ENCODE measurements around the gene FGFRL1.
A peak's percentile ranks its signal among the peaks of the same experiment; 100 is the strongest.

The FGFRL1 gene

GRCh38 chr4:967113-968104 lies 44.0 kb upstream of the FGFRL1 start:
- DNase-seq (ENCODE audit: insufficient read length, low spot score) (no peak), FAIRE-seq (no peak)
- no peak for TF ChIP-seq PAX5 (IDR thresholded peaks at IDR 0.05; ENCODE audit: insufficient read depth, low read length, severe bottlenecking)
- TF ChIP-seq POLR2AphosphoS5 (IDR thresholded peaks at IDR 0.05; ENCODE audit: low read depth, low read length) = no peak
- no peak for TF ChIP-seq POLR2A (IDR thresholded peaks at IDR 0.05; ENCODE audit: low read depth, low read length)
- no peak for TF ChIP-seq SPI1 (IDR thresholded peaks at IDR 0.05; ENCODE audit: low read depth, low read length)
- no peak for TF ChIP-seq POU2F2 (IDR thresholded peaks at IDR 0.05; ENCODE audit: low read depth, low read length)
- no peak for TF ChIP-seq TAF1 (IDR thresholded peaks at IDR 0.05; ENCODE audit: low read depth, low read length)

GRCh38 chr4:968221-968620 lies 43.2 kb upstream of the FGFRL1 start:
- TF ChIP-seq POLR2AphosphoS5 (IDR thresholded peaks at IDR 0.05; ENCODE audit: low read depth, low read length) = no peak
- no peak for TF ChIP-seq PAX5 (IDR thresholded peaks at IDR 0.05; ENCODE audit: insufficient read depth, low read length, severe bottlenecking)
- TF ChIP-seq POLR2A (IDR thresholded peaks at IDR 0.05; ENCODE audit: low read depth, low read length) = no peak
- no peak for TF ChIP-seq TAF1 (IDR thresholded peaks at IDR 0.05; ENCODE audit: low read depth, low read length)
- TF ChIP-seq SPI1 (IDR thresholded peaks at IDR 0.05; ENCODE audit: low read depth, low read length) = no peak
- no peak for TF ChIP-seq POU2F2 (IDR thresholded peaks at IDR 0.05; ENCODE audit: low read depth, low read length)
- FAIRE-seq = no peak
- no peak for DNase-seq (ENCODE audit: insufficient read length, low spot score)

GRCh38 chr4:968621-969394 lies 42.6 kb upstream of the FGFRL1 start:
- TF ChIP-seq SPI1 (IDR thresholded peaks at IDR 0.05; ENCODE audit: low read depth, low read length) (no peak), POLR2A (IDR thresholded peaks at IDR 0.05; ENCODE audit: low read depth, low read length) (no peak), POU2F2 (IDR thresholded peaks at IDR 0.05; ENCODE audit: low read depth, low read length) (no peak), TAF1 (IDR thresholded peaks at IDR 0.05; ENCODE audit: low read depth, low read length) (no peak), POLR2AphosphoS5 (IDR thresholded peaks at IDR 0.05; ENCODE audit: low read depth, low read length) (no peak), PAX5 (IDR thresholded peaks at IDR 0.05; ENCODE audit: insufficient read depth, low read length, severe bottlenecking) (no peak)
- DNase-seq (ENCODE audit: insufficient read length, low spot score) (no peak), FAIRE-seq (no peak)

DNA sequence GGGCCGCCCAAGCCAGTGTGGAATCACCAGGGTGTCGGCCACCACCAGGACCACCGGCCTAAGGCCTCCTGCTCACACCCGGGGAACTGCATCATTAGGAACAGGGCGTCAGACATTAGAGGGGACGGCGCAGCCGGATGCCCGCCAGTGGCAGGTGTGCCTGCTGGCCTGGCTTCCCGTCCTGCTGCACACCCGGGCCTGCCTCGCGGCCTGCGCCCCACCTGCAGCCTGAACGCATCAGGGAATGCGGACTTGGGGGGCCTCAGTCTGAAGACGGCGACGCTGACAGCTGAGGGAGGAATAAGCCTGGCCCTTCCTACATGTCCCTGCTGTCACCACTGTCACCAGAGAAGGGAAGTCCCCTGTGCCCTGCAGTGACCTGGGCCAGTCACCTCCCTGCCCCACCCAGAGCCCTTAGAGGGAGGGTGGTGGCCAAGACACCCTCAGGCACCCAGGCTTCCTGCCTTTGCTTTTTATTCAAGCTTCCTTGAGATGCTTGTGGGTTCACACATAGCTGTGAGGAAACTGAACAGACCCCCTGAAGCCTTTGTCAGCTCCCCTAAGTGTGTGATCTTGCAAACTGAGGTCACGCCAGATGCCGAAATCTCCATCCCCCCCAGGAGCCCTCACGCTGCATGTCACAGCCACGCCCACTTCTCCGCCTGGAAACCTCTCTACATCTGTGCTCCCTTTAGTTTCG lies 41.2 kb upstream of the FGFRL1 start:
- FAIRE-seq (no peak), DNase-seq (ENCODE audit: insufficient read length, low spot score) (no peak)
- no peak for TF ChIP-seq POLR2AphosphoS5 (IDR thresholded peaks at IDR 0.05; ENCODE audit: low read depth, low read length)
- TF ChIP-seq PAX5 (IDR thresholded peaks at IDR 0.05; ENCODE audit: insufficient read depth, low read length, severe bottlenecking) = no peak
- TF ChIP-seq POLR2A (IDR thresholded peaks at IDR 0.05; ENCODE audit: low read depth, low read length) = no peak
- no peak for TF ChIP-seq TAF1 (IDR thresholded peaks at IDR 0.05; ENCODE audit: low read depth, low read length)
- TF ChIP-seq POU2F2 (IDR thresholded peaks at IDR 0.05; ENCODE audit: low read depth, low read length) = no peak
- TF ChIP-seq SPI1 (IDR thresholded peaks at IDR 0.05; ENCODE audit: low read depth, low read length) = no peak

DNA sequence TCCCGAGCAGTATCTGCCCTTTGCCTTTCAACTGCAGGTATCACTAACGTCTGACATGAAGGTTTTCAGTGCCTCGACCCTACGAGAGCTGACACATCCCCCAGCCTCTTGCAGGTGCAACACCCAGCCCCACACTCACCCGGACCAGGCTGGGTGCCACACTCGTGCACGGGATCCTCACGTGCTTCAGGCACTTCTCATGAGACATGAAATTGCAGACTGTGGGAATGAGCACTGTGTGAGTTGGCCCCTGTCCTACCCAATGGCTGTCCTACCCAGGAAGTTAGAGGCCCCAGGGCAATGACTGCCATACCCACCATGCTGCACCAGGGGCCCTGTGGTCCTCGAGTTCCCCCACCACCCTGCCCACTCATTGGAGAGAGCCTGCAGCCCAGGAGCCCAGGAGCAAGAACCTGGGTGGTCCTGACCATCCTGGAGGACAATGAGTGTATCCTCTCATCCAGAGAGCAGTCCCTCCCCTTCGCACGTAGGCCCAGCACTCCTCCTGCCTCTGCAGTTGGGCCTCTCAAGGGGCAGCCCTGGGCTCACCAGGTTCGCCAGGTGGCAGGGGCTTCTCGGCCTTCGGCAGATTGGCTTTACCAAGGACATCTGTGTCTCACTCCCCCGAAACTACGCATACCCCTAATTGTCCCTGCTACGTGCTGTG lies 40.4 kb upstream of the FGFRL1 start:
- FAIRE-seq (no peak), DNase-seq (ENCODE audit: insufficient read length, low spot score) (no peak)
- TF ChIP-seq POLR2A (IDR thresholded peaks at IDR 0.05; ENCODE audit: low read depth, low read length) (no peak), PAX5 (IDR thresholded peaks at IDR 0.05; ENCODE audit: insufficient read depth, low read length, severe bottlenecking) (no peak), POLR2AphosphoS5 (IDR thresholded peaks at IDR 0.05; ENCODE audit: low read depth, low read length) (no peak), SPI1 (IDR thresholded peaks at IDR 0.05; ENCODE audit: low read depth, low read length) (no peak), TAF1 (IDR thresholded peaks at IDR 0.05; ENCODE audit: low read depth, low read length) (no peak), POU2F2 (IDR thresholded peaks at IDR 0.05; ENCODE audit: low read depth, low read length) (no peak)

DNA sequence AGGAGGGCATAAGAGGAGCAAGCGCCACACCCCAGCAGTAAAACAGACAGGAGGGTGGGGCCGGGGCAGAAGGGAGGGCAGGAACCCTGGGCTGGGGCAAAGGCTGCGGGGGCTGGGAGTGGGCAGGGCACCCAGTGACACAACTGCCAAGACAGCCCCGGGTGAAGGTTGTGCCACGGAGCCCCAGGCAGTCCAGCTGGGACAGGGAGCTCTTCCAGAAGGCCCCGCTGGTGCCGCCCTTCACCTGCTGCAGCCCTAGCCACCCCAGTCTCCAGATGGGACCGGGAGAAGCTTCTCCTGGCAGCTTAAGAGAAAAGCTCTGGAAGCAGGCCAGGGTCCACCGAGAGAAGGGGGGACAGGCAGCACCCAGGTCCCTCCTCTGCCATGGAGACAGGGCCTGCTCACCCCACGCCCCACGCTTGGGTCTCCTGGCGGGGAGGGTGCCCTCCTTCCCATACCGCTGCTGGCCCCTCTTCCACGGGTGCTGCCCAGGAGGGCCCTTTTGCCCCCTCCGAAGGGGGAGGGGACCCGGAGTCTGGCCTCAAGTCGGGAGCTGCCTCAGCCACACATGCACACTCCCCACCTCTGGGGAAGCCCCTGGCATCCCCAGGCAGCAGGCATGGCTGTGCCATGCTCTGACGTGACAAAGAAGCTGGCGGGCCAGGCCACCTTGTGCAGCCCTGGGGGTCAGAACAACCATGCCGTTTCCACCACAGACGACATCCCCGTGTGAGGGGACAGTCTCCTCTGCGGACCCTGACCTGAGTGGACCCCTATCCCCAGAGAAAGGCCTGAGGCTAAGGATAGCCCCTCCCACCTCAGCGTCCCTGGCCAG lies 39.5 kb upstream of the FGFRL1 start:
- DNase-seq (ENCODE audit: insufficient read length, low spot score) = no peak
- FAIRE-seq = no peak
- TF ChIP-seq POLR2A (IDR thresholded peaks at IDR 0.05; ENCODE audit: low read depth, low read length) (no peak), SPI1 (IDR thresholded peaks at IDR 0.05; ENCODE audit: low read depth, low read length) (no peak), POU2F2 (IDR thresholded peaks at IDR 0.05; ENCODE audit: low read depth, low read length) (no peak), PAX5 (IDR thresholded peaks at IDR 0.05; ENCODE audit: insufficient read depth, low read length, severe bottlenecking) (no peak), TAF1 (IDR thresholded peaks at IDR 0.05; ENCODE audit: low read depth, low read length) (no peak)

- no peak for FAIRE-seq
- TF ChIP-seq POLR2AphosphoS5 (IDR thresholded peaks at IDR 0.05; ENCODE audit: low read depth, low read length) = no peak
- TF ChIP-seq PAX5 (IDR thresholded peaks at IDR 0.05; ENCODE audit: insufficient read depth, low read length, severe bottlenecking) = no peak
- no peak for TF ChIP-seq POU2F2 (IDR thresholded peaks at IDR 0.05; ENCODE audit: low read depth, low read length)
- no peak for TF ChIP-seq POLR2A (IDR thresholded peaks at IDR 0.05; ENCODE audit: low read depth, low read length)
- no peak for TF ChIP-seq SPI1 (IDR thresholded peaks at IDR 0.05; ENCODE audit: low read depth, low read length)
- TF ChIP-seq TAF1 (IDR thresholded peaks at IDR 0.05; ENCODE audit: low read depth, low read length) = no peak
- peak; percentile 77 for DNase-seq (ENCODE audit: insufficient read length, low spot score)
Measured at GRCh38 chr4:972651-973424, 38.6 kb upstream of the FGFRL1 start.

All from GM12891 (cell line).